Activated gamma-delta T cell treated with anti-CD3 and anti-CD28 coated beads, Interleukin-2, amount 50 U/mL, for 16 hours (primary cell): Measurements from ENCODE around the gene AK3.
"Not testable (repeated sequence)": the region's sequence is repeated elsewhere in the genome, so short reads cannot be mapped to it uniquely, and the experiment has no call there.

Experiments
- DNase-seq: peaks from one replicate; pipeline ENCODE4 v3.0.0-alpha.2; 2020; ENCODE audit warnings: low read depth

AK3 gene

GRCh38 chr9:4740638-4741364, at the start of gene AK3:
Gene AK3 (minus strand): TSS chr9:4741202. CDS start chr9:4741087, 115 bp downstream.
- DNase-seq = peak; percentile 82

DNA sequence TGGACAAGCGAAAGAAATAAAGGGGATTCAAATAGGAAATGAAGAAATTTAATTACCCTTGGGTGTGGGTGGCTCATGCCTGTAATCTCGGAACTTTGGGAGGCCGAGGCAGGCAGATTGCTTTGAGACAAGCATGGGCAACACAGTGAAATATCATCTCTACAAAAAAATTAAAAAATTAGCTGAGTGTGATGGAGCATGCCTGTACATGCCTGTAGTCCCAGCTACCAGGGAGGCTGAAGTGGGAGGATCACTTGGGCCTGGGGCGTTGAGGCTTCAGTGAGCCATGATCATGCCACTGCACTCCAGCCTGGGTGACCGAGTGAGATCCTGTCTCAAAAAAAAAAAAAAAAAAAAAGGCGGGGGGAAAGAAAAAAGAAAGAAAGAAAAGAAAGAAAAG, 47.7 kb upstream of the AK3 start:
- DNase-seq = no peak

GRCh38 chr9:4787876-4788275, 46.9 kb upstream of the AK3 start:
- no peak for DNase-seq

- no peak for DNase-seq
Observed at GRCh38 chr9:4786599-4786998, 45.6 kb upstream of the AK3 start.

DNA sequence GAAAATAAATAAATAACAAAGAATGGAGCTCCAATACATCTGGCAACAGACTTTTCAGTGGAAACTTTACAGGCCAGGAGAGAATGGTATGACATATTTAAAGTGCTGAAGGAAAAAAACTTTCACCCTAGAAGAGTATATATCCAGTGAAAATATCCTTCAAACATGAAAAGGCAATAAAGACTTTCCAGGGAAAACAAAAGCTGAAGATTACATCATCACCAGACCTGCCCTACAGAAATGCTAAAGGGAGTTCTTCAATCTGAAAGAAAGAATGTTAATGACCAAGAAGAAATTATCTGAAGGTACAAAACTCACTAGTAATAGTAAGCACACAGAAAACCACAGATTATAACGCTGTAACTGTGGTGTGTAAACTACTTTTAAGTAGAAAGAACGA, 43.4 kb upstream of the AK3 start:
- DNase-seq = no peak

DNA sequence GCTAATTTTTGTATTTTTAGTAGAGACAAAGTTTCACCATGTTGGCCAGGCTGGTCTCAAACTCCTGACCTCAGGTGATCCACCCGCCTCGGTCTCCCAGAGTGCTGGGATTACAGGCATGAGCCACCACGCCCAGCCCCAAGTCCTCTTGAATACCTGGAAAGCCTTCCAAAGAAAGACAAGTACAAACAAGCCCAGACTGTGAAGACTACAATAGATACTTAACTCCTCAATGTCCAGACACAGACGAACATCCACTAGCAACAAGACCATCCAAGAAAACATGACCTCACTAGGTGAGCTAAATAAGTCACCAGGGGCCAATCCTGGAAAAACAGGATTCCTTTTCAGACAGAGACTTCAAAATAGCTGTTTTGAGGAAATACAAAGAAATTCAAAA, 42.2 kb upstream of the AK3 start:
- DNase-seq = not testable (repeated sequence)

DNA sequence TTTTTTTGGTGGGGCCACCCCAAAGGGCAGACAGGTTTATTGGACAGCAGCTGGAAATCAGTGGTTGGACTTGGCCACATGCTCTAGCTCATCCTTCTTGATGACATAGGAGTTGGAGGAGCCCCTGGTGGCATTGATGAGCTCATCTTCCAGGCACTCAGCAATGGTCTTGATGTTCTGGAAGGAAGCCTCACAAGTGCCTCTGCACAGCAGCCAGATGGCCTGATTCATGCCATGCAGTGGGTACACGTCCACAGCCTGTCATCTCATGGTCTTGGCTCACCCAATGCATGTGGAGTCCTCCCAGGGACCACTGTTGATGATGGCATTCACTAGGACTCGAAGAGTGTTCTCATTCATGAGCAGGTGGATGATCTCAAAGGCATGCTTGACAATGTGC, 40.4 kb upstream of the AK3 start:
- no peak for DNase-seq

DNA sequence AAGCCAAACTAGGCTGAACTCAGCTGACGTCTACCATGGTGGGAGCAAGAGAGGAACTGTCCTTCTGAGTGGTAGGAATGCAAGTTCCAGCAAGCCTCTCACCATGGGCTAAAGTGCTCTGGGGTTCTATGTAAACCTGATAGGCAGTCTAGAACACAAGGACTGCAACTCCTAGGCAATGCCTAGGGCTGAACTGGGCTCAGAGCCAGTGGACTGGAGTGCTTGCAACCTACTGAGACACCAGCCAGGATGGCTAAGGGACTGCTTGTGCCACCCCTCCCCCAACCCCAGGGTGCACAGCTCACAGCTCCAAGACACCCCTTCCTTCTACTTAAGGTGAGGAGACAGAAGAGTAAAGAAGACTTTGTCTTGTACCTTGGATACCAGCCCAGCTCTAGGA, 39.6 kb upstream of the AK3 start:
- no peak for DNase-seq

GRCh38 chr9:4774958-4775357, 34.0 kb upstream of the AK3 start:
- not testable (repeated sequence) for DNase-seq

DNA sequence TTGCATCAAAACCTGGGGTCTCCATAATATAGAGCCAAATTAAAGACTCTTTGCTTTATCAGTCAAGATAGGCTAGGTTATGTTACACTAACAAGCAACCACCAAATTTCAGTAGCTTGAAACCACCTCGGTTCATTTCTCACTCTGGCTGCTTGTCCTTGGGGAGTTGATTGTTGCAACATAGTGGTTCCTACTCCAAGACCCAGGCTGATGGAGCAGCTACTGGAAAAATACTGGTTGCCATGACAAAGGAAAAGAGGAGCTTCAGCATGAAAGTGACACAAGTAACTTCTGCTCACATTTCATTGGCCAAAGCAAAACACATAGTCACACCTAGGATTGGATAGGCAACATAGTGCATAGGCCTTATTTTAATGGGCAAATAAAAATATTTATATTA, 33.2 kb upstream of the AK3 start:
- DNase-seq = no peak

- DNase-seq = no peak
Observed at GRCh38 chr9:4771788-4772187, 30.8 kb upstream of the AK3 start.

DNA sequence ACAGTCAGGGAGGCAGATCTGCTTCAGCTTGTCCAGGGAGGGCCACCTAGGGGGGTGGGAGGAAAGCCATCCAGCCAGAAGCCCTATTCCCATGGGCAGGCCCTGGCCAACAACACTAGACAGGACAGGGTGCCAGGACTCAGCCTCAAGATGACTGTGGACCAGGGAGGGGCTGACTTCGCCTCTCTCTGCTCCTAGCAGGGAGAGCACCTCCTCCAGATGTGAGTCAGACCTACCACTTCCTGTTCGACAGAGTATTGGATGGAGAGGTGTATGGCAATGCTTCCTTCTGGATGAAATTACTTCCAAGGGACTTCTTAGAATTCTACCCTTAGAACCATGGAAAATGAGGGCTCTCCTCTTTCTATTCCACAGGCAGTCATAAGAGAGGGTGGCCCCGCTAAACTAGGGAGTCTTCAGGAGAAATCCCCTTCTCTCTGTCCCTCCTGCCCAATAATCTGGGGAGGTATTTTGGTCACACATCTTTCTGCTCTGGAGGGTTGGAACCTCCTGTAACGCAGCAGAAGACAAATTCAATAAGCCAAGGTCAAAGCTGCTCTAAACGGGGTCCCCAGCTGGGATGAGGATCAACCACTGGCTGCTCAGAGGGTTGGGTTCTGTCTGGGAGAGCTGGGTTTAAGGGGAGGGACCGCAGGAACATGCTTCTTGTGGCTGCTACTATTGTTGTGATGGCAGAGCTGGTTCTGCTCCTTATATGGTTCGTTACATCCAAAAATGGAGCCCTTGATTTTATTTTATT, 28.5 kb upstream of the AK3 start:
- DNase-seq = no peak

DNA sequence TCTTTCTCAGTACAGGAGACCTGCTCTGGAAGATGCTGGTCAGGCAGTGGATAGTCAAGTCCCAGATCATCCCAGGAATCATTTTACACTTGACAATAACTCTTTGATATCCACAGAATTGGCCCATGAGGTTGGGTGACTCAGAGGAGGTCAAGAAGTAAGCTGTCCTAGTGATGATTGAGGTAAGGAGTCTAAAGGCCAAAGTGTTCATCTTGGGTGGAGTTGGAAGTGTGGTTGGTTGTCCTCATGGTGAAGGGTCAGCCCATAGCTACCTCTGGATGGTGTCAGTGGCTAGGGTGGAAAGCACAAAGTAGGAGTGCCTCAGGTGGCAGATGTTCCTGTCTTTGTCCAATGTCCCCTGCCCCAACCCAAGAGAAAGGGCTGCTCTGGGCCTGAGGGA, 27.7 kb upstream of the AK3 start:
- no peak for DNase-seq

DNA sequence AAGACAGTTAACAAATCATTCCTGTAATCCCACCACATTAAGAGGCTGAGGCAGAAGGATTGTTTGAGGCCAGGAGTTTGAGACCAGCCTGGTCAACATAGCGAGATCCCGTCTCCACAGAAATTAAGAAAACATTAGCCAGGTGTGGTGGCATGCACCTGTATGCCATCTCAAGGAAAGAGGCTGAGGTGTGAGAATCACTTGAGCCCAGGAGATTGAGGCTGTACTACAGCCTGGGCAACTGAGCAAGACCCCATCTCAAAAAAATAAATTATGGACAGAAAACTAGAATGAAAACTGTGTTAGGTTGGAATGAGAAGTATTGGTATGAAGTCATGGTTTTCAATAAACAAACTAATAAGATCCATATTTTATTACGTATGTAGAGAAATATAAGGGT, 23.0 kb upstream of the AK3 start:
- no peak for DNase-seq

DNA sequence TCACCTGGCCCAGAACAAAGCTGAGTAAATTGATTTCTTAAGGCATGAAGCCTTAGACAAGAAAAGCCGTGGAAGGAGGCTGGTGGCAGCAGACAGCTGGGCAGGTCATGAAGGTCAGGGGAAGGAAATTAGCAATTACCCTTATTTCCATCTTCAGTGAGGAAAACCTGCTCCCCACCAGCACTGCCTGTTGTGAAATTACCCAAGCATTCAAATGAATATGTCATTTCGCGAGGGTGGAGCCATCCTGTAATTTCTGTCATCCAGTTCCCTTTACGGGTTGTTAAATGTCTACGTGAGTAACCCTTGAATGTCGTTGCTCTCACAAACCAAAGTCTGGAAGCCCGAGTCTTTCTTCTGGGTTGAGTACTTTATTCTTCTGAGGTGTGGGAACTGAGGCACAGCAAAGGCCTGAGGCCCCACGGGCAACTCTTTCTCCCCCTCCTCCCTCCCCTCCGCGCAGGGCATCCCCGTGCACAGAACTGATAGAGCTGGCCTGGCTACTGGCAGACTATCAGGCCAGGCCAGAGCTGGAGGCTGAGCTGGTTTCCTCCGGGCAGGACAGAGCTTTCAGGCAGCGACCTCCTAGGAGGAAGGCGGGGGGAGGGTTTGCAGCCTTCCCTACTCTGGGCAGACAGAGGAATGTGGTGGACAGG, 22.0 kb upstream of the AK3 start:
- DNase-seq = no peak

- DNase-seq = peak; percentile 67
Observed at GRCh38 chr9:4762108-4762885, 21.3 kb upstream of the AK3 start.

DNA sequence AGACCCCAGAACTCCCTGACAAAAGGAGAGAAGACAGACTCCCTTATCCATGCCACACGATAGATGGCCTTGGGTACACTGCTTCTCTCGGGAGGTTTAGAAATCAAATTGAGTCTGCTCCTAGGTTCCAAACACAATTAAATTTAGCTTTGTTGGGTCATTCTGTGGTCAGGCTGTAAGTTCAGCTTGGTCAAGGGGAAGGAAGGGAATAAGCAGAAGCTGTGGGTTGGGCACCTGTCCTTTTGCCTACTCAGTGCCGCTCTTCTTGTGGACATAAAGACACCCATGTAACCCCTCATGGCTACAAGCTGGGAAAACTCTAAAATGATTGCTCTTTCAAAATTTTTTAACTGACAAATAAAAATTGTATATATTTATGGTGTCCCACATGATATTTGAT, 19.1 kb upstream of the AK3 start:
- no peak for DNase-seq

DNA sequence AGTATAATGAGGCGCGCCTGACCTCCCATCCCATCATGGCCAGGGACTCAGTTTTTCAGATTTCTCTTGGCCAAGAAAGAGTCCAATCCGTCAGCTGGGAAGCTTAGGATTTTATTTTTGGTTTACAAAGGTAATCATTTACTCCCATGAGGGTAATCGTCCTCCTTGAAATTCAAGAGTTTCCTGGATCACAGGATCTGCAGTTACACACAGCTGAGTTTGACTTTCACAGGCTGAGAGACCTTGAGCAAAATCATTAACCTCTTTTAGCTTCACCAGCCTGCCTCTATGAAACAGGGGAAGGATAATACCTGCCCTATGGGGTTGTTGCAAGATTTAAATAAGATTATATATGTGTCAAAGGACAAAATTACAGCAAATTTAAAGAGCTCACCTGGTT, 15.4 kb upstream of the AK3 start:
- DNase-seq = no peak

DNA sequence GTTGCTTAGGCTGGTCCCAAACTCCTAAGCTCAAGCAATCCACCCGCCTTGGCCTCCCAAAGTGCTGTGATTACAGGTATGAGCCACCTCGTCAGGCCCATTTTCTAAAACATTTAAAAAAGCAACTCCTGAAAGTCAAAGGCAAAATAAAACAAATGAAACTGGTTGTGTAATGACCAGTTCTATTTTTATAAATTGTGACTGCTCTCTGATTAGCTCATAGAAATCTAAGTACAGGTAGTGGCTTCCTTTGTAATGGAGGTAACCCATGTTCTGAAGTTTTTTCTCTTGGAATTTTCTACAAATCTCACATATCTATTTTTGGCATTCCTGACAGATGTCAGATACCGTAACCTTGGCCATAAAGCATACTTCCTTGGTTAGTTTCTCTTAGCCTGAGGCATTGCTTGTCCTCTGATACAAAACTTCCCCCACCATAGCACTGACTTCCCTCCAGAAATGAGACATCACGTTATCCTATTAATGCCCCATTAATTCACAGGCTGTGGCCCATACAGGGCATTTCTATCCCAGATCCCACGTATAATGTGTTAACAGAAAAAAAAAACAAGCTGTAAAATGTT, 14.1 kb upstream of the AK3 start:
- DNase-seq = no peak

DNA sequence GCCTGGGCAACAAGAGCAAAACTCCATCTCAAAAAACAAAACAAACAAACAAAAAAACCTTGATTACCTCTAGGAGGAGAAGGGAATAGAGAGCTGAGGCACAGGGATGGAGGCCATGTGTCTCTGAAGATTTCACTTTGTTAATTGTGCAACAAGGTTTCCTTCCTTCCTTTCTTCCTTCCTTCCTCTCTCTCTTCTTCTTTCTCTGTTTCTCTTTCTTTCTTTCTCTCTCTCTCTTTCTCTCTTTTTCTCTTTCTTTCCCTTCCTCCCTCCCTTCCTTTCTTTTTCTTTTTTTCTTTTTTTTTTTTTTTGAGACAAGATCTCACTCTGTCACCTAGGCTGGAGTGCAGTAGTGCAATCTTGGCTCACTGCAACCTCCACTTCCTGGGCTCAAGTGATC, 13.5 kb upstream of the AK3 start:
- DNase-seq = not testable (repeated sequence)

DNA sequence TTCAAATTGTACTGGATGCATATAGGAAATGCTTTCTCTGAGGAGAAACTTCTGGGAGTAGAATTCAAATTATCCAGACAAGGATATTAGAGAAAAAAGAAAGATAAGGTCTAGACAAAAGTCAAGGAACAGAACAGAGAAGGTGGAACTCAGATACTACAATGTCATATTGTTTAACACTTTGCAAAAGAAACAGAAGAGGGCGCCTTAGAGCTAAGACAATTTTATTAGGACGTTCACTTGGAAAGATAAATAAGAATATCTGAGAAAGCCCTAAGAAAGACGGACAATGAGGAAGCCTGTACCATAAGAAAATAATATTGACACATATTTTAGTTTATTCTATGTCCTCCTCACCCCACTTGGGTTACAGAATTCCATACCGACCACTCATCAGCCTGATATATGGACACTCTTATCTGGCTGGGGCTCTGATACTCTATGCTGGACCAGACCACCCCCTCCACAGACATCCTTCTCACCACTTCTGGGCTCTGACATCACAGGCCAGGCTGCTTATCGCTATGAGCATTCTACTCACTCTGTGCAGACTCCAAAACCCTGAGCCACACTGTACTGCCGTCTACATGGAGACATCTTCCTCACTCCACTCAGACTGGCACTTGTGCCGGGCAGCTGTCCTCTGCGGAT, 9.1 kb upstream of the AK3 start:
- no peak for DNase-seq

DNA sequence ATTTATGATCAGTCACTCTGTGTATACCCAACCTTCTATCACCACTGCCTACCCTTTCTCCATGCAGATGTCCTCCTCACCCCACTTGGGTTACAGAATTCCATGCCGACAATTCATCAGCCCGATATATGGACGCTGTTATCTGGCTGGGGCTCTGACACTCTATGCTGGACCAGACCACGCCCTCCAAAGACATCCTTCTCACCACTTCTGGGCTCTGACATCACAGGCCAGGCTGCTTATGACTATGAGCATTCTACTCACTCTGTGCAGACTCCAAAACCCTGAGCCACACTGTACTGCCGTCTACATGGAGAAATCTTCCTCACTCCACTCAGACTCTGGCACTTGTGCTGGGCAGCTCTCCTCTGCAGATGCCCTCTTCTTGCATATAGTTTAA, 7.6 kb upstream of the AK3 start:
- DNase-seq = no peak
